Hepatocyte (in vitro differentiated cells): Measurements from ENCODE around the gene SIRT4. TPM values are rescaled to one million over a fixed set of nuclear protein-coding genes. Genes with fewer than 3 reads are reported as not detected.
"Not testable (repeated sequence)": the region's sequence is repeated elsewhere in the genome, so short reads cannot be mapped to it uniquely, and the experiment has no call there.

Source experiments
- DNase-seq: peaks from one replicate; pipeline ENCODE4 v3.0.0-alpha.2; 2016; ENCODE audit warnings: low spot score
- H2AFZ ChIP-seq: fragments of 200-600 bp; sonication (generic); 2 replicates; pipeline ENCODE4 v1.6.0; 2016; ENCODE audit warnings: antibody characterized with exemption, mild to moderate bottlenecking
- H3K27ac ChIP-seq: fragments of 200-600 bp; sonication (generic); 2 replicates; pipeline ENCODE4 v1.5.1; 2016; ENCODE audit warnings: mild to moderate bottlenecking
- H3K27me3 ChIP-seq: fragments of 200-600 bp; sonication (generic); 2 replicates; pipeline ENCODE4 v1.6.1; 2016
- H3K36me3 ChIP-seq: fragments of 200-600 bp; sonication (generic); replicated peaks from 2 replicates; pipeline ENCODE4 v1.5.1; 2016; ENCODE audit warnings: low read depth; ENCODE audit not compliant: insufficient read depth
- H3K4me1 ChIP-seq: fragments of 200-600 bp; sonication (generic); 2 replicates; pipeline ENCODE4 v1.5.1; 2016; ENCODE audit warnings: mild to moderate bottlenecking, moderate library complexity; ENCODE audit not compliant: insufficient read depth
- H3K4me2 ChIP-seq: fragments of 200-600 bp; sonication (generic); 2 replicates; pipeline ENCODE4 v1.6.0; 2016
- H3K4me3 ChIP-seq: fragments of 200-600 bp; sonication (generic); 2 replicates; pipeline ENCODE4 v1.5.1; 2016; ENCODE audit warnings: mild to moderate bottlenecking
- H3K79me2 ChIP-seq: fragments of 200-600 bp; sonication (generic); 2 replicates; pipeline ENCODE4 v1.6.0; 2017; ENCODE audit warnings: mild to moderate bottlenecking
- H3K9me2 ChIP-seq: fragments of 200-600 bp; sonication (generic); replicated peaks from 2 replicates; pipeline ENCODE4 v1.6.0; 2017; ENCODE audit warnings: mild to moderate bottlenecking; ENCODE audit not compliant: insufficient read depth
- H3K9me3 ChIP-seq: fragments of 200-600 bp; sonication (generic); 2 replicates; pipeline ENCODE4 v1.5.1; 2016; ENCODE audit warnings: low read depth, mild to moderate bottlenecking
- H4K20me1 ChIP-seq: fragments of 200-600 bp; sonication (generic); 2 replicates; pipeline ENCODE4 v1.6.0; 2016; ENCODE audit warnings: mild to moderate bottlenecking; ENCODE audit not compliant: insufficient read depth, poor library complexity, severe bottlenecking
- EZH2 ChIP-seq: fragments of 200-600 bp; sonication (generic); IDR thresholded peaks from 2 replicates; pipeline ENCODE4 v1.6.1; 2016; ENCODE audit warnings: antibody characterized with exemption, mild to moderate bottlenecking, borderline replicate concordance
- EZH2phosphoT487 ChIP-seq: fragments of 200-600 bp; sonication (generic); IDR thresholded peaks from one replicate; pipeline ENCODE4 v1.6.1; 2018; ENCODE audit warnings: antibody characterized with exemption, mild to moderate bottlenecking, low read depth, moderate library complexity; ENCODE audit not compliant: unreplicated experiment, severe bottlenecking
- WGBS: methylation state at CpG from one replicate; pipeline ENCODE4 v1.1.6; 2016; ENCODE audit warnings: low lambda C conversion rate; ENCODE audit errors: missing lambda C conversion rate; 5-methylcytosine and 5-hydroxymethylcytosine counted together
- polyA plus RNA-seq: library from polyadenylated mRNA; unstranded; fragments of >200 nt; fragmentation: Nextera tagmentation; extraction: Ambion mirVana; gene quantifications from 2 replicates; pipeline ENCODE4 v1.2.1, GENCODE V29; 2016
- total RNA-seq: library from RNA; depleted of rRNA; stranded (reverse); fragments of >200 nt; gene quantifications from 2 replicates; pipeline ENCODE4 v1.2.3, GENCODE V29; 2014
- TF ChIP-seq, protein P1 (sequence below): fragments of 200-600 bp; sonication (generic); IDR thresholded peaks from 2 replicates; pipeline ENCODE4 v1.5.1; 2016; ENCODE audit warnings: antibody characterized with exemption, mild to moderate bottlenecking; ENCODE audit not compliant: poor library complexity

SIRT4 gene, protein sequence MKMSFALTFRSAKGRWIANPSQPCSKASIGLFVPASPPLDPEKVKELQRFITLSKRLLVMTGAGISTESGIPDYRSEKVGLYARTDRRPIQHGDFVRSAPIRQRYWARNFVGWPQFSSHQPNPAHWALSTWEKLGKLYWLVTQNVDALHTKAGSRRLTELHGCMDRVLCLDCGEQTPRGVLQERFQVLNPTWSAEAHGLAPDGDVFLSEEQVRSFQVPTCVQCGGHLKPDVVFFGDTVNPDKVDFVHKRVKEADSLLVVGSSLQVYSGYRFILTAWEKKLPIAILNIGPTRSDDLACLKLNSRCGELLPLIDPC
- total RNA-seq = 3.9 and 7.7 TPM in 2 replicates
- polyA plus RNA-seq = 3.0 and 5.5 TPM in 2 replicates

DNA sequence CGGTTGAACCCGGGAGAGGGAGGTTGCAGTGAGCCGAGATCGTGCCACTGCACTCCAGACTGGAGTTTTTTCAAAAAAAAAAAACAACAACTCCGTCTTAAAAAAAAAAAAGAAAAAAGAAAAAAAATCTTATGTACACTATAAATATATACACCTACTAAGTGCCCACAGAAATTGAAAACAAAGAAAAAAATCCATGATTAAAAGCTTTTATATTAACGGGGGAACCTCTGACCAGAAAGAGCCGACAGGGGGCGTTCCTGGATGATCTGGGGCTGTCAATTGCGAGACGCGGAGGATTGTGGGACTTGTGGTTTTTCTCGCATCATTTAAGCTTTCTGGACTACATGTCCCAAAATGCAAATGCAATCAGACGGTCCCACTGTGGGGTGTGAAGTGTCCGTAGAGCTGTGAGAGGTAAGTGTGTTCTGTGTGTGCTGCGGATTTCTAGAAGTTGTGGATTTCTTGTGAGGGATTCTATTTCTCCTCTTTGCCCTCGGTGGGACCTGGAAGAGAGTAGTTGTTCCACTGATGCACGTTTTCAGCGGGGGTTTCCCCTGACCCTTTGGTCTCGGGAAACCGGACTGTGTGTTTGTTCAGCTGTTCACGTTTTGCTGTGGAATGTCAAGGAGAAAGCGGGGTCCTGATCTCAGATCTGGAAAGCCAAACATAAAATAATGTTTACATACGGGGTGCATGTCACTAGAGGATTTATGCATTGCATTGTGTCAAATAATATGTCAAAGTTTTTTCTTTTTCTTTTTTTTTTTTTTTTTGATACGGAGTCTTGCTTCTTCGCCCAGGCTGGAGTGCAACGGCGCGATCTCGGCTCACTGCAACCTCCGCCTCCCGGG is at the start of gene SIRT4:
Gene SIRT4, plus strand, starts transcription at position 360 of the 854 bp plus-strand sequence. CDS start 1,241 bp downstream, outside the sequence.
- Histone ChIP-seq H2AFZ (peak within 1 kb of the TSS; percentile 55), H3K4me3 (peak within 1 kb of the TSS; percentile 30), H3K79me2 (no peaks in the 10 kb centered on the region), H3K36me3 (no peaks in the 10 kb centered on the region), H3K27me3 (no peaks in the 10 kb centered on the region), H3K9me3 (no peaks in the 10 kb centered on the region), H3K4me2 (peak within 1 kb of the TSS; percentile 64), H3K27ac (peak within 1 kb of the TSS; percentile 76), H3K9me2 (no peaks in the 10 kb centered on the region), H3K4me1 (no peaks in the 10 kb centered on the region), H4K20me1 (no peaks in the 10 kb centered on the region)
- peak; percentile 95 for DNase-seq
- WGBS = 13% methylated on average over 30 of the region's 31 CpGs
- TF ChIP-seq EZH2 = no peak
- TF ChIP-seq EZH2phosphoT487 = no peak
- TF ChIP-seq, protein P1, sequence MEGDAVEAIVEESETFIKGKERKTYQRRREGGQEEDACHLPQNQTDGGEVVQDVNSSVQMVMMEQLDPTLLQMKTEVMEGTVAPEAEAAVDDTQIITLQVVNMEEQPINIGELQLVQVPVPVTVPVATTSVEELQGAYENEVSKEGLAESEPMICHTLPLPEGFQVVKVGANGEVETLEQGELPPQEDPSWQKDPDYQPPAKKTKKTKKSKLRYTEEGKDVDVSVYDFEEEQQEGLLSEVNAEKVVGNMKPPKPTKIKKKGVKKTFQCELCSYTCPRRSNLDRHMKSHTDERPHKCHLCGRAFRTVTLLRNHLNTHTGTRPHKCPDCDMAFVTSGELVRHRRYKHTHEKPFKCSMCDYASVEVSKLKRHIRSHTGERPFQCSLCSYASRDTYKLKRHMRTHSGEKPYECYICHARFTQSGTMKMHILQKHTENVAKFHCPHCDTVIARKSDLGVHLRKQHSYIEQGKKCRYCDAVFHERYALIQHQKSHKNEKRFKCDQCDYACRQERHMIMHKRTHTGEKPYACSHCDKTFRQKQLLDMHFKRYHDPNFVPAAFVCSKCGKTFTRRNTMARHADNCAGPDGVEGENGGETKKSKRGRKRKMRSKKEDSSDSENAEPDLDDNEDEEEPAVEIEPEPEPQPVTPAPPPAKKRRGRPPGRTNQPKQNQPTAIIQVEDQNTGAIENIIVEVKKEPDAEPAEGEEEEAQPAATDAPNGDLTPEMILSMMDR = peak; percentile 93

DNA sequence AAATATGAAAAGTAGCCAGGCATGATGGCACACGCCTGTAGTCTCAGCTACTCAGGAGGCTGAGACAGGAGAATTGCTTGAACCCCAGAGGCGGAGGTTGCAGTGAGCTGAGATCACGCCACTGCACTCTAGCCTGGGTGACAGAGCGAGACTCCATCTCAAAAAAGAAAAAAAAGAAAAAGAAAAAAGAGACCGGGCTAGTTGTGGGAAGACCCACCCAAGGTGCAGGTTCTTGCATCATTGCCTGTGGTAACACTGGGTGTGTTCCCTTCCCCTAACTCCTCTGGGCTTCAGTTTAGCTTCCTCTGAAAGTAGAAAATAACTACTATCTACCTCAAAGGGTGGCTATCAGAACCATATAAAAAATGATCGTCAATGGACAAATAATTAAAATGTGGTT is 48.8 kb upstream of the SIRT4 start:
- not testable (repeated sequence) for H3K27ac ChIP-seq, H3K4me2 ChIP-seq, H3K36me3 ChIP-seq, DNase-seq, H3K27me3 ChIP-seq, H3K9me2 ChIP-seq, H2AFZ ChIP-seq, H3K9me3 ChIP-seq, H3K4me3 ChIP-seq
- peaks cover 30% of the 10 kb centered on the region for H3K4me1 ChIP-seq
- peaks cover 85% of the 10 kb centered on the region for H4K20me1 ChIP-seq
- H3K79me2 ChIP-seq = peaks cover 100% of the 10 kb centered on the region
- WGBS = 98% methylated on average over 6 of the region's 6 CpGs

DNA sequence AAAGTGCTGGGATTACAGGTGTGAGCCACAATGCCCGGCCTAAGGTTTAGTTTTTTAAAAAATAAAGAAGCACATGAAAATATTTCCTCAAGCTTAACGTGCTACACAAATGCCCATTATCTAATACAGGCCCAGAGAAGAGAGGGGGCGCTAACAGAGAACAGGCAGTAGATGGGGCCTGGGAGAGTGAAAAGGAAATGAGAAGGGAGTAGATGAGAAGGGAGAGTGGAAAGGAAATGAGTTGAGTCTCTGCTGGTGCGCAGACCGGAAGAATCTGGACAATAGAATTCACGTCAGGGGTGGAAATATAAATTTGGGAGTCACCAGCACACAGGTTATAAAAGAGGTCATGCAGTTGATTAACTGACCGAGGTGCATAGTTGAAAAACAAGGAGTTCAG is 47.3 kb upstream of the SIRT4 start:
- H4K20me1 ChIP-seq = peaks cover 82% of the 10 kb centered on the region
- DNase-seq = no peak

More for the DNA sequence above, 47.3 kb upstream of the SIRT4 start:
- TF ChIP-seq EZH2phosphoT487 = no peak
- no peak for TF ChIP-seq EZH2
- TF ChIP-seq, protein P1 = no peak
- Histone ChIP-seq H3K9me2 (no peaks in the 10 kb centered on the region), H2AFZ (no peak overlapping the region), H3K4me1 (peaks cover 24% of the 10 kb centered on the region), H3K9me3 (no peaks in the 10 kb centered on the region), H3K36me3 (no peaks in the 10 kb centered on the region), H3K27ac (no peak overlapping the region), H3K79me2 (peaks cover 100% of the 10 kb centered on the region), H3K27me3 (no peaks in the 10 kb centered on the region), H3K4me3 (no peak overlapping the region), H3K4me2 (no peak overlapping the region)
- 95% methylated on average over 7 of the region's 7 CpGs for WGBS
